GM13977 (cell line): ENCODE data around the gene SPHKAP.
"Not testable (repeated sequence)": the region's sequence is repeated elsewhere in the genome, so short reads cannot be mapped to it uniquely, and the experiment has no call there.

ENCODE experiments used
- DNase-seq: peaks from one replicate; pipeline ENCODE4 v3.0.0; 2012; ENCODE audit warnings: low spot score
- in situ Hi-C: fragments of 300-500 bp; cut with MboI; formaldehyde crosslinking; loops from one replicate; pipeline ENCODE4 v1.12.0; 2022; ENCODE audit warnings: low sequenced_read_pairs, low pct_unique_long_range_greater_than_20kb, mixed read lengths, inconsistent platforms; ENCODE audit not compliant: unreplicated experiment
- TF ChIP-seq, protein P1 (sequence below): IDR thresholded peaks from 2 replicates; pipeline ENCODE4 v1.5.1; 2012; ENCODE audit warnings: mild to moderate bottlenecking, control low read depth; ENCODE audit not compliant: insufficient read depth; ENCODE audit errors: extremely low read depth, missing control alignments

SPHKAP gene

DNA sequence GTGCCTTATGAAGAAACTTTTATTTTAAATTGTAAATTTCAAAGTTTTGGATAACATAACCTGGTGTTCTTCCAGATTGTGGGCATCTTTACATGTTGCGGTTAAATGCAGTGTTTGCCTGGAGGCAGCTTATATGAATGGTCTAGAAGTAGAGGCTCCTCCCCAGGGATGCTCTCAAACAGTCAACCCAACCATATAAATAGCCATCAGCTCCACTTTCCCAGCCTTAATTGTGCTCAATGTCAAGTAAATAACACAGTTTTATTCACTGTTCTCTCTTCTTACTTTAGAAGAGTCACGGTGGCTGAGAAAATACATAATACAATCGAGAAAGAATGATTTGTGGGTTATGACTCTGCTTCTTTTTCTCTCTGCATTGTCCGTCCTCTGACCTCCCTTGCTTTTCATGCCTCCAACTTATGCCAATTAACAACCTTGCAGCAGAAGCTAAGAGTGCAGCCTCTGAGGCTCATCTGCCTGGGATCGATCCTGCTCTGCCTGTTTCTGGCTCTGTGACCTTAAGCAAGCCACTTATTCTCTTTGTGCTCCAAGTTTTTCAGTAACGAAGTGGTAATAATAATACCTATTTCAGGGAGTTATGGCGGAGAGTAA, 209.8 kb downstream of the SPHKAP start:
- TF ChIP-seq, protein P1, sequence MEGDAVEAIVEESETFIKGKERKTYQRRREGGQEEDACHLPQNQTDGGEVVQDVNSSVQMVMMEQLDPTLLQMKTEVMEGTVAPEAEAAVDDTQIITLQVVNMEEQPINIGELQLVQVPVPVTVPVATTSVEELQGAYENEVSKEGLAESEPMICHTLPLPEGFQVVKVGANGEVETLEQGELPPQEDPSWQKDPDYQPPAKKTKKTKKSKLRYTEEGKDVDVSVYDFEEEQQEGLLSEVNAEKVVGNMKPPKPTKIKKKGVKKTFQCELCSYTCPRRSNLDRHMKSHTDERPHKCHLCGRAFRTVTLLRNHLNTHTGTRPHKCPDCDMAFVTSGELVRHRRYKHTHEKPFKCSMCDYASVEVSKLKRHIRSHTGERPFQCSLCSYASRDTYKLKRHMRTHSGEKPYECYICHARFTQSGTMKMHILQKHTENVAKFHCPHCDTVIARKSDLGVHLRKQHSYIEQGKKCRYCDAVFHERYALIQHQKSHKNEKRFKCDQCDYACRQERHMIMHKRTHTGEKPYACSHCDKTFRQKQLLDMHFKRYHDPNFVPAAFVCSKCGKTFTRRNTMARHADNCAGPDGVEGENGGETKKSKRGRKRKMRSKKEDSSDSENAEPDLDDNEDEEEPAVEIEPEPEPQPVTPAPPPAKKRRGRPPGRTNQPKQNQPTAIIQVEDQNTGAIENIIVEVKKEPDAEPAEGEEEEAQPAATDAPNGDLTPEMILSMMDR = no peak
- in situ Hi-C loops = no loop called here
- no peak for DNase-seq

DNA sequence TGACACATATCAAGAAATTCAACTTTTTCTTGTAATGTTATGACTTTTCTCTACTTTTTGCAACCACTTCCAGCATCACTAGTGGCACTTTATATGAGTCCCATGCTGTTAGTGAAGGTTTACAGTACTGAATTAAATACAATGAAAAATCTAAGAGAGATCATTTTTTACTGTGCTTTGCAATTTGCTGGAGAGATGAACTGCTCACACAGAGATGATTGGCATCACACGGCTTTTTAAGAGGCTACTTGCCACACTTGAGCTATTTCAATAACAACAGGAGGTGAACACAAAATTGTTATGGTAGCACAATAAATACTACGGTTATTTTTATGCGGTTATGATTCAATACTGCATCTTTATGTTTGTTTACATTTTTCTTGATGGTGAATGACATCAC, 221.2 kb downstream of the SPHKAP start:
- in situ Hi-C loops = no loop called here
- no peak for DNase-seq
- TF ChIP-seq, protein P1 = no peak

DNA sequence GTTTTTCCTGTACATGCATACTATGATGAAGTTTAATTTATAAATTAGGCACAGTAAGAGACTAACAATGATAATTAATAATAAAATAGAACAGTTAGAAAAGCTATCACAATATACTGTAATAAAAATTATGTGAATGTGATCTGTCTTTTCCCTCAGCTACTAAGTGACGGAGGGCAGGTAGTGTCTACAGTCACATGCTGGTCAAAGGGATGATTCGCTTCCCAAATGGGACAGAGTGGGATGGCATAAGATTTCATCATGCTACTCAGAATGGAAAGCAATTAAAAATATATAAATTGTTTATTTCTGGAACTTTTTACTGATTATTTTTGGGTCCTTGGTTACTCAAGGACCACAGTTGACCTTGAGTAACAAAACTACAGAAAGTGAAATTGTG, 238.5 kb downstream of the SPHKAP start:
- no peak for DNase-seq
- in situ Hi-C loops = no loop called here
- TF ChIP-seq, protein P1 = no peak

DNA sequence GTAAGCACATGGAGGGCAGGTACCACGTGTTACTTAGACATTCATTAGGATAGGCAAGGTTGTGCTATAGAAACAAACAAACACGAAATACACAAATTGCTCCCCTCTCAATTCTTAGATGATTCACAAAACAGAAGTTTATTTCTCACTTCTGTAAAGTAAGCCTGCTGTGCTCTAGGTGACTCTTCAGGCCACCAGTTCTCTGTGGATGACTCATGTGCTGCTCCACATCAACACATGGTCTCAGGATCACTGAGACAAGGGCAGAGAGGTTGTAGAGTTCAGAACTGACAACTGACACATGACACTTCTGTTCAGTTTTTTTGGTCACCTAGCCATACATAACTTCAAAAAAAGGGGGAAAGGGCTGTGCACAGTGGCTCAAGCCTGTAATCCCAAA, 239.5 kb downstream of the SPHKAP start:
- peak; percentile 15 for DNase-seq
- in situ Hi-C loops = no loop called here
- TF ChIP-seq, protein P1 = no peak

DNA sequence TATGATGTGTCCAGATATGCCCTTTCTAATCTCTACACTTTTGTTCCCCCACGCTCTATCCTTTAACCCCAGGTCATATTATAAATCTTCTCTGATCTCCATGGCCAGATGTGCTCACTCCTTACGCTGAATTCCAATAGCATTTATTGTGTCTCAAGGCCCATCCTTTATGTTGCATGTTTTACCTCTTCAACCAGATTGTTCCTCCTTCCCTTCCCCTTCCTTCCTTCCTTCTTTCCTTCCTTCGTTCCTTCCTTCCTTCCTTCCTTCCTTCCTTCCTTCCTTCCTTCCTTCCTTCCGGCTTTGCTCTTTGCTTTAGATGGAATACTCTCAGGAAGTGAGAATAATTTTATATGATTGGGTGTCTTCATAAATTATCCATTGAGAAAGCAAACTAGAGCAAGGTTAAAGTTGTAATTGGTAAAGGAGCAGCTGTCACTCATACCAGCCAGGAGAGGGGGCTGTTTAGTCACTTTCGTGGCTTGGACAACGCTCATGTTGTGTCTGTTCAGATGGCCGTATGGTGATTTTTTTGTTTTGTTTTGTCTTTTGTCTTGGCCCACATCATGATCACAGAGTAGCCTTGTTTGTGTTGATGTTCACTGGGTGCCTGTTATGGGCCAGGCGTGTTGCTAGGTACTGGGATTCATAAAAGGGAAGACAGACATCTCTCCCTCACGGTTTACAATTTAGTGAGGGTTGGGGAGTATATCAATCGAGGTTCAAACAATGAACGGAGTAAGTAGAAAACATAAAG, 242.0 kb downstream of the SPHKAP start:
- peak; percentile 34 for DNase-seq
- in situ Hi-C loops = no loop called here
- TF ChIP-seq, protein P1 = peak; percentile 59

DNA sequence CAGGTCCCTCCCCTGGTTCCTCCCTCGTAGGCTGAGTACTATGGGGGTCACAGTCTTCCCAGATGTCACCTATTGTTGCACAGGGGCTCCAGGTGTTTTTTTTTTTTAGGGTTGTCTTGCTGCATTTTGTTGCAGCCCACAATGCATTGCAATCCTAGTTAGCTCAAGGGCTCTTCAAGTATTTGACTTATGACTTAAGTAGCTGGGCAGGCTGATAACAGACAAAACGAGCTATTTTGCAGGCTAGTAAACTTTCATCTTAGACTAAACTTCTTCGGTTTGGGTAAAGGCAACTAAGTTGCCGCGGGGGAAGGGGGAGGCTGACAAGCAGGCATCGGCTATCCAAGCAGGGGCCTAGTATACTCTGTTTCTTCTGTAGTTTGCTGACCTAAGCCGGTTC, 245.2 kb downstream of the SPHKAP start:
- in situ Hi-C loops, DNase-seq: not testable (repeated sequence)

DNA sequence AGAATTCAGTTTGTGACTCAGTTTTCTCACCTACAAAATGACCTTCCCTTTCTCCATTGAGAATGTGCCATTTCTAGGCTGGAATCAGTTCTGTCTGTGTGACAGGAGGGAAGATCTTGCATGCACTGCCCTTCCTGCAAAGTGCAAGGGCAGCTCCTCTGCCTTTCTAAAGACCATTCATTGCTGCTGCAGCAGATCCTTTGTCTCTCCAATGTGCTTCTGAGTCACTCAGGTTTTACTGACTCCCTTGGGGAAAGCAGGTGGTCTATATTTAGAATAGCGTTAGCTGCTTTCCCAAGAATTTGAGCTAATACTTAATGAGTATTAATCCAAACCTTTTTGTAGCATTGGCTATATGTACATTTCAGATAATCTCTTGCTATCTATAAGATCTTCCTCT, 247.6 kb downstream of the SPHKAP start:
- in situ Hi-C loops = no loop called here
- no peak for DNase-seq
- TF ChIP-seq, protein P1 = no peak
